WTC11 (cell line): ENCODE data around the gene OR10P1.

Experiments
- CREB1 ChIP-seq: sonication (generic); formaldehyde crosslinking; IDR thresholded peaks from 2 replicates; pipeline ENCODE4 v1.8.0; 2023; ENCODE audit warnings: mild to moderate bottlenecking, missing genetic modification reagents
- CTCF ChIP-seq: fragments of 200-600 bp; IDR thresholded peaks from 2 replicates; pipeline ENCODE4 v1.8.0; 2022; ENCODE audit warnings: antibody characterized with exemption
- USF2 ChIP-seq: sonication (generic); formaldehyde crosslinking; IDR thresholded peaks from 2 replicates; pipeline ENCODE4 v1.8.1; 2023; ENCODE audit warnings: mild to moderate bottlenecking, missing genetic modification reagents, moderate library complexity
- ZNF121 ChIP-seq: sonication (generic); formaldehyde crosslinking; IDR thresholded peaks from 2 replicates; pipeline ENCODE4 v1.8.0; 2023; ENCODE audit warnings: missing genetic modification reagents

GRCh38 chr12:55636116-55636655, 506 bp upstream of the OR10P1 start:
- TF ChIP-seq CREB1 (CRISPR knock-in tag) (no peak), CTCF (no peak), ZNF121 (CRISPR knock-in tag) (no peak), USF2 (CRISPR knock-in tag) (no peak)
